ENCODE results near the gene LAD1.
A peak's percentile ranks its signal among the peaks of the same experiment; 100 is the strongest.

LAD1 gene

DNA sequence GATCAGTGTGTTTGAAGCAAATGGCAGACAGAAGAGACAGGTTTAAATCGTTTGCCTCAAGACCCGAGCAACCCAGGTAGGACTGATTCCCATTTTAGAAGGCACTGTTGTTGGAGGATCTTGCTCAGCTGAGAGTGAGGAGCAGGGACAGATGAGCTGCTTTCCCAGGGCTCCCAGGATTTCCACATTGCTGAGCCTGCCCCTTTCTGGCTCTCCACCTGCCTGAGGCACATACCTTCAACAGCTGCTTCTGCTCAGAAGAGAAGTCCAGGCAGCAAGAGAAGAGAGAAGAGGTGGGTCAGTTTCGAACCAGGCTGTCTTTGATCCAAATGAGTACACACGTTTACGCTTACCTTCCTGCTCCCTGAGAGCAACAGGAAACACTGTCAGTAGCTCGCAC is 27.3 kb downstream of the LAD1 start:
- no peak for DNase-seq (ENCODE audit: insufficient read length)
- FAIRE-seq: no peak
- TF ChIP-seq POLR2A (IDR thresholded peaks at IDR 0.05; ENCODE audit: low read depth, low read length) (no peak), TAF1 (IDR thresholded peaks at IDR 0.05; ENCODE audit: borderline replicate concordance, low read depth, low read length) (no peak), POLR2AphosphoS5 (IDR thresholded peaks at IDR 0.05; ENCODE audit: low read depth, low read length) (no peak)

DNA sequence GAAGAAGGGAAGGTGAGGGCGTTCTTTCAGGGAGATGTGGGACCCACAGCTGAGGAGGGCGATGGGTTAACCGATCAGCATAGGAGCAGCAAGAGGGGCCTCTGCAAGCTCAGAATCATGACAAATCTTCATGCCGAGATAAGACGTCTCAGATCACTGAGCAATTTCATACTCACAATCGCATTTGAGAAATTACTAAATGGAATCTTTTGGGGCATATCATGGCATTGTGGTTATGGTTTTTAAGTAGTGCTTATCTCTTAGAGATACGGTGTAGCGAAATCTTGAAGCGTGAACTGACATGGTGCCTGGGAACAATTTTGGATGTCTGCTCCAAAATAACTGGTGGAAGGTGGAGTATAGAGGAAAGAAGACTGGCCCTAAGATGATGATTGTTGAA is 27.8 kb downstream of the LAD1 start:
- TF ChIP-seq POLR2AphosphoS5 (IDR thresholded peaks at IDR 0.05; ENCODE audit: low read depth, low read length) (no peak), TAF1 (IDR thresholded peaks at IDR 0.05; ENCODE audit: borderline replicate concordance, low read depth, low read length) (no peak)
- FAIRE-seq (no peak), DNase-seq (ENCODE audit: insufficient read length) (no peak)

- DNase-seq (ENCODE audit: insufficient read length) (no peak), FAIRE-seq (no peak)
- TF ChIP-seq POLR2AphosphoS5 (IDR thresholded peaks at IDR 0.05; ENCODE audit: low read depth, low read length) (no peak), TAF1 (IDR thresholded peaks at IDR 0.05; ENCODE audit: borderline replicate concordance, low read depth, low read length) (no peak), POLR2A (IDR thresholded peaks at IDR 0.05; ENCODE audit: low read depth, low read length) (no peak)
Measured at GRCh38 chr1:201370500-201370899, 28.6 kb downstream of the LAD1 start.

DNA sequence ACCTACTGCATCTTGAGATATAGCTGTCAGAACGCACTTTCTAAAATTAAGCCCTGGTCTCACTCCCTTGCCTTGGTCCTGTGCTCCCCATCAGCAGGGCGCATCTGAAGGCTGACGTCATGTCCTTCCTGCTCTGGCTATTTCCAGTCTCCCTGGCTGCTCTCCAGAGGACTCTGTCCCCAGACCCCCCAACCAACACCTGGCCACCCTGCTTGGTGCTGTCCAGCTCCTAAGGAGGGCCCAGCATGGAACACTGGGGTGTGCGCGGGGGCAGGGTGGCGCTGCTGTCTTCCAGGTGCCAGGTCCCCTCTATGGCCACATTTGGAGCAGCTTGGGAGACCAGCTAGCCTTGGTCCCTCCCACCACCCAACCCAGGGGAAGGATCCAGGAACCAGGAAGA is 29.9 kb downstream of the LAD1 start:
- DNase-seq (ENCODE audit: insufficient read length): no peak
- no peak for TF ChIP-seq TAF1 (IDR thresholded peaks at IDR 0.05; ENCODE audit: borderline replicate concordance, low read depth, low read length)

GRCh38 chr1:201366696-201367095 is 32.4 kb downstream of the LAD1 start:
- no peak for DNase-seq (ENCODE audit: insufficient read length)
- no peak for FAIRE-seq
- no peak for TF ChIP-seq TAF1 (IDR thresholded peaks at IDR 0.05; ENCODE audit: borderline replicate concordance, low read depth, low read length)
- TF ChIP-seq POLR2AphosphoS5 (IDR thresholded peaks at IDR 0.05; ENCODE audit: low read depth, low read length): no peak
- no peak for TF ChIP-seq POLR2A (IDR thresholded peaks at IDR 0.05; ENCODE audit: low read depth, low read length)

More for the DNA sequence above, 29.9 kb downstream of the LAD1 start:
- FAIRE-seq: no peak

GRCh38 chr1:201365251-201365650 is 33.9 kb downstream of the LAD1 start:
- TF ChIP-seq POLR2AphosphoS5 (IDR thresholded peaks at IDR 0.05; ENCODE audit: low read depth, low read length) (no peak), TAF1 (IDR thresholded peaks at IDR 0.05; ENCODE audit: borderline replicate concordance, low read depth, low read length) (no peak), POLR2A (IDR thresholded peaks at IDR 0.05; ENCODE audit: low read depth, low read length) (no peak)
- no peak for DNase-seq (ENCODE audit: insufficient read length)
- FAIRE-seq: no peak

DNA sequence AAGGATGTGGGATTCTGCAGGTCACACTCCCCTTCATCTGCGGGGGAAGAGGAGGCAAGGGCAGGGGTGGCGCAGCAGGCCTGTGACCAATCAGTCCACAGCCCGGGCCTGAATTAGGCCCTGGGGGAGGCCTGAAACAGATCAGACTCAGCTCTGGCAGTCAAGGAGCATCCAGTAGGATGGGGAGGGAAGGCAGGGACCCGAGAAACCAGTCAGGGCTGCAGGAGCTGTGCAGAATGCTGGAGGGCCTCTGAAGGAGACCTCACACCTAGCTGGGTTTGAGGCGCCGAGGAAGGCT is 34.4 kb downstream of the LAD1 start:
- FAIRE-seq (no peak), DNase-seq (ENCODE audit: insufficient read length) (no peak)
- TF ChIP-seq POLR2A (IDR thresholded peaks at IDR 0.05; ENCODE audit: low read depth, low read length): no peak
- TF ChIP-seq POLR2AphosphoS5 (IDR thresholded peaks at IDR 0.05; ENCODE audit: low read depth, low read length): no peak
- no peak for TF ChIP-seq TAF1 (IDR thresholded peaks at IDR 0.05; ENCODE audit: borderline replicate concordance, low read depth, low read length)

DNA sequence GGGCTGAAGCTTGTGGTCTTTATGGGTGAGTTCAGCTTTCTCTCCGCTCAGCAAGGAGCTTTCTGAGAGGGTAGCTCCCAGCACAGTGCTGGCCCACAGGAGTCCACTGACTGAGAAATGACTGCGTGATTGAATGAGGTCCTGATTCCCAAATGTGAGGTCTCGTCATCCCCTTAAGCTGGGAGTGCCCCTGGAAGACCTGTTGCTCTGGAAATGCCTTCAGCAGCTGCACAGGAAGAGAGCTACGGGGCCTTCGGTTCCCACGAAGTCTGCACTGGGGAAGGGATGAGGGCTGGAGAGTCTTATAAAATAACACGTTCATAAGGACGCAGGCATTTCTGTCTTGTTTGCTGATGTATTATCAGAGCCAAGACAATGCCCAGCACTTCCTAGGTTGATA is 35.7 kb downstream of the LAD1 start:
- no peak for TF ChIP-seq TAF1 (IDR thresholded peaks at IDR 0.05; ENCODE audit: borderline replicate concordance, low read depth, low read length)
- no peak for TF ChIP-seq POLR2AphosphoS5 (IDR thresholded peaks at IDR 0.05; ENCODE audit: low read depth, low read length)
- TF ChIP-seq POLR2A (IDR thresholded peaks at IDR 0.05; ENCODE audit: low read depth, low read length): no peak
- FAIRE-seq (no peak), DNase-seq (ENCODE audit: insufficient read length) (no peak)

DNA sequence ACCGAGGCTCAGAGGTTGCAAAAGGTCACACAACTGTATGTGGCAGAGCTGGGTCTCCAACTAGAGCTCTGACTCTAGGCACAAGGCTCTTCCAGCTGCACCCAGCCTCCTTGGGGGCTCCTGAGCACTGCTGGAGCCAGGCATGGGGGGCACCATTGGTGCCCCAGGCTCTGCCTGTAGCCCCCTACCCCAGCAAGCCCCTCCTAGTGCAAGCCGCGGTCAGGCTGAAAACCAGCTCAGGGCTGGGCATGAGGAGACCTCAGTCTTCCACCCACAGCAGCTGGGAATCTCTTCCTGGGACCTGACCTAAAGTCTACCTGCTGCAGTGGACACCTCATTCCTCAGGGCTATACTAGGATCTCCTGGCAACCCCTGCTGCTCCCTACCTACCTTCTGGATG is 36.2 kb downstream of the LAD1 start:
- DNase-seq (ENCODE audit: insufficient read length) (no peak), FAIRE-seq (no peak)
- TF ChIP-seq POLR2AphosphoS5 (IDR thresholded peaks at IDR 0.05; ENCODE audit: low read depth, low read length) (no peak), TAF1 (IDR thresholded peaks at IDR 0.05; ENCODE audit: borderline replicate concordance, low read depth, low read length) (no peak), POLR2A (IDR thresholded peaks at IDR 0.05; ENCODE audit: low read depth, low read length) (no peak)

DNA sequence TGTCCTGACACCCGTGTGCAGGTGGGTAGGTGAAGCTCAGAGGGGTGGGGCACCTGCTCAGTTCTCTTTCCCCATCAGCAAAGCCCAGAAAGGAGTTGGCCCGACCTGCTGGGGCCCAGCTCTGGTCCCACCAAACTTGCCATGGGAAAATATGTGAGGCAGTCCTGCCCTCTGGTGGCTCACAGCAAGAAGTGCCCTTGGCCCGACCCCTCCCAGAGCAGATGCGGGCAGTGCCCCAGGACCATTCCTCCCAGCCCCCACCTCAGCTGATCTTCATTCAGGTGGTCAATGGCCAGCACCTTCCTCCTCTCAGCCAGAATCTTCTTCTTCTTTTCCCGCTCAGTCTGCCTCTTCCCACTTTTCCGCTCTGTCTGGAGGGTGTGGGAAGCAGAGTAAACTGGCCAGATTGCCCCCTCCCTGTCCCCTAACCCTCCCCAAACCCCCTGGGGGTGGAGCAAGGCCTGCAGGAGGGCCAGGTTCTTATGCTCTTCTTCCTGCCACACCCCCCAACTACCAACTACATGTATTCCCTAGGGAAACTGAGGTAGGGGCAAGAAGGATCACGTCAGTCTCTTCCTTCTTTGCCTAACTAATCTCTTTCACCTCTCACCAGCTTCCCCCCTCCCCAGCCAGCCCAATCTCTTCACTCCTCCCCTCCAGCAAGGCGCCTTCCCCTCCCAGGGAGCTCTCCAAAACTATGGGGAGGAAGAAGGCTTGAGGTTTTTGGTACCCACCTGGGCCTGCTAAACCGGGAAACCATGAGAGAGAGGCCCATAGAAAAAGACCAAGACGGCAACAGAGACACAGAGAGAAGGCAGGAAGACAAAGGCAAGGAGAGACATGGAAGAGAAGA is 37.2 kb downstream of the LAD1 start:
- peak; percentile 83 for DNase-seq (ENCODE audit: insufficient read length)
- FAIRE-seq: peak; percentile 70
- TF ChIP-seq POLR2A (IDR thresholded peaks at IDR 0.05; ENCODE audit: low read depth, low read length) (no peak), TAF1 (IDR thresholded peaks at IDR 0.05; ENCODE audit: borderline replicate concordance, low read depth, low read length) (no peak), POLR2AphosphoS5 (IDR thresholded peaks at IDR 0.05; ENCODE audit: low read depth, low read length) (no peak)

- no peak for FAIRE-seq
- DNase-seq (ENCODE audit: insufficient read length): no peak
- TF ChIP-seq POLR2AphosphoS5 (IDR thresholded peaks at IDR 0.05; ENCODE audit: low read depth, low read length): no peak
- TF ChIP-seq POLR2A (IDR thresholded peaks at IDR 0.05; ENCODE audit: low read depth, low read length): no peak
- no peak for TF ChIP-seq TAF1 (IDR thresholded peaks at IDR 0.05; ENCODE audit: borderline replicate concordance, low read depth, low read length)
Measured at GRCh38 chr1:201360901-201361651, 38.0 kb downstream of the LAD1 start.

- TF ChIP-seq TAF1 (IDR thresholded peaks at IDR 0.05; ENCODE audit: borderline replicate concordance, low read depth, low read length) (no peak), POLR2A (IDR thresholded peaks at IDR 0.05; ENCODE audit: low read depth, low read length) (no peak), POLR2AphosphoS5 (IDR thresholded peaks at IDR 0.05; ENCODE audit: low read depth, low read length) (no peak)
- FAIRE-seq (no peak), DNase-seq (ENCODE audit: insufficient read length) (no peak)
Measured at GRCh38 chr1:201360486-201360885, 38.6 kb downstream of the LAD1 start.
